Activated CD8-positive, alpha-beta T cell treated with anti-CD3 and anti-CD28 coated beads, Interleukin-2, amount 10 ng/mL, durations not matched to agents 7 days and 5 days (primary cell): ENCODE measurements around the gene TFEB. TPM values are rescaled to one million over a fixed set of nuclear protein-coding genes. Genes with fewer than 3 reads are reported as not detected.

Experiments used
- ATAC-seq: fragments of 150-1000 bp; cut with Tn5 transposase; one replicate; pipeline ENCODE4 v1.10.0; 2021; ENCODE audit warnings: moderate library complexity
- CTCF ChIA-PET: fragments of 350-600 bp; sonication (Branson Sonifier 250); formaldehyde crosslinking; loops from one replicate; lab custom pipeline; 2021; ENCODE audit warnings: antibody characterized with exemption; lab: Charles Lee
- POLR2A ChIA-PET: fragments of 350-600 bp; sonication (Branson Sonifier 250); formaldehyde crosslinking; loops from one replicate; lab custom pipeline; 2021; ENCODE audit warnings: antibody characterized with exemption; lab: Charles Lee
- DNase-seq: peaks from one replicate; pipeline ENCODE4 v3.0.0-alpha.2; 2020
- H3K27ac Mint-ChIP-seq: one replicate; pipeline ENCODE4 v1.8.0; 2021; ENCODE audit warnings: mild to moderate bottlenecking, mixed read lengths
- H3K27me3 Mint-ChIP-seq: one replicate; pipeline ENCODE4 v1.8.0; 2021; ENCODE audit warnings: low read depth, mixed read lengths
- H3K36me3 Mint-ChIP-seq: one replicate; pipeline ENCODE4 v1.8.0; 2021; ENCODE audit warnings: low read depth, mixed read lengths
- H3K4me1 Mint-ChIP-seq: one replicate; pipeline ENCODE4 v1.8.0; 2021; ENCODE audit warnings: low read depth, mixed read lengths
- H3K4me3 Mint-ChIP-seq: one replicate; pipeline ENCODE4 v1.8.0; 2021; ENCODE audit warnings: mild to moderate bottlenecking, mixed read lengths
- H3K9me3 Mint-ChIP-seq: one replicate; pipeline ENCODE4 v1.8.0; 2022; ENCODE audit warnings: mixed read lengths; ENCODE audit not compliant: insufficient read depth
- total RNA-seq, 2 experiments: library from RNA; stranded (reverse); gene quantifications; one replicate each; pipeline ENCODE4 v1.2.3, GENCODE V29; 2021

The TFEB gene
- total RNA-seq, 2 experiments from 2014 or later: 18.5 to 21.2 TPM

- Mint-ChIP-seq H3K9me3 (no peaks in the 10 kb centered on the region), H3K4me3 (no peak overlapping the region), H3K36me3 (no peaks in the 10 kb centered on the region), H3K27ac (no peak overlapping the region), H3K4me1 (peaks cover 1% of the 10 kb centered on the region), H3K27me3 (peaks cover 5% of the 10 kb centered on the region)
- no peak for ATAC-seq
- ChIA-PET CTCF (interaction anchor here (1.3 kb wide), 1 partner anchor 35 kb away, joined by 4 read pairs; no protein-coding TSS in a partner anchor), POLR2A (no interaction called here)
- DNase-seq: no peak
Observed at GRCh38 chr6:41648070-41648585, 87.3 kb downstream of the TFEB start.

DNA sequence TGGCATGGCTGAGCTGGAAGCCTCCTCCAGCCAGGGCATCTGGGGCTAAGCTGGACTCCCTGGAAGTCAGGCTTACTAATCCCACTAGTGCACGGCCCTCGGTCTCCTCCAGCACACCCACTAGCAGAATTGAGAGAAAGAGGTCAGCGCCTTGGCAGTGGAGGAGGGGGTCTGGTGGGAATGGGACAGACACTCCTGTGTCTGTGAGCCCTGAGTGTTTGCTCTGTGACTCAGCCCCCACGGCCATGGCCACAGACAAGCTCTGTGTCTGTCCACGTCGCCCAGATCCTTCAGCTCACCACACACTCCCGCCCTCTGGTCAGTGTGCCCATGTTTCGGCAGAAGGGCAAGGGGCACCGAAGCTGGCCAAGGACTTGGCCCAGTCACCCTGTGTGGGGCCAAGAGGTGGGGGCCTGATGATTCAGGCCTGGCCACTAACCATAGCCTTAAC, 88.3 kb downstream of the TFEB start:
- H3K4me3 Mint-ChIP-seq: no peak overlapping the region
- DNase-seq (no peak), ATAC-seq (no peak)
- ChIA-PET POLR2A (no interaction called here), CTCF (interaction anchor here (1.3 kb wide), 1 partner anchor 36 kb away, joined by 4 read pairs; no protein-coding TSS in a partner anchor)
- H3K36me3 Mint-ChIP-seq: no peaks in the 10 kb centered on the region
- H3K9me3 Mint-ChIP-seq: no peaks in the 10 kb centered on the region
- no peak overlapping the region for H3K27ac Mint-ChIP-seq
- peaks cover 2% of the 10 kb centered on the region for H3K4me1 Mint-ChIP-seq
- peaks cover 10% of the 10 kb centered on the region for H3K27me3 Mint-ChIP-seq

DNA sequence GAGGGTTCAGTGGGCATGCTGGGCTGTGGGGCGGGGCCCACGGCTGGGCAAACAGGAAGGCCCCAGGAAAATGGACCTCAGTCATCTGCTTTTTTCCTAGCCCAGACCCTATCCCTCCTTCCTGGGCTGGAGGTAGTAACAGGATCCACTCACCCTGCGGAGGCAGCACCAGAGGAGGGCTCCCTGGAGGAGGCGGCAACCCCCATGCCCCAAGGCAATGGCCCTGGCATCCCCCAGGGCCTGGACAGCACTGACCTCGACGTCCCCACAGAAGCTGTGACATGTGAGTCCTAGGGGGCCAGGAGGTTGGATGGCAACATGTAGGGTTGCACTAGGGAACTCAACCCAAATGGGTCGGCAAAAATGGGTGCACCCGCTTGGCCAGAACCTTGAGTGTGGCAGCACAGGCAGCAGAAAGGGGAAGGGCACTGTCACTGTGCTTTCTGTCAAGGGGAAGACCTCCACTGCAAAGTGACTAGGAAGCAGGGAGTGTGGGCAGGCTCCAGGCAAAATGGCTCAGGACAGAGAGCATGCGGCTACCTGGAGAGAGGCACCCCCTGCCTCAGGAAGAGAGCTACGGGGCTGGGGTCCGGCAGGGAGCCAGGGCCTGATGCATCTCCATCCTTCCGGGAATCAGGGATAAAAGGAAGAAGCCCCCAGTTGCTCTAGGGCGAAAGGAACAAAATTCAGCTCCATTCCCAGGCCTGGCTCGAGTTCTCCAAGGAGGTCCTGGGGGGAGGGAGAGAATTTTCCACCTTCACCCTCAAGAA, 89.2 kb downstream of the TFEB start:
- no peaks in the 10 kb centered on the region for H3K36me3 Mint-ChIP-seq
- ChIA-PET POLR2A (no interaction called here), CTCF (no interaction called here)
- H3K27me3 Mint-ChIP-seq: peaks cover 14% of the 10 kb centered on the region
- ATAC-seq: no peak
- no peak for DNase-seq
- H3K27ac Mint-ChIP-seq: no peak overlapping the region
- H3K4me1 Mint-ChIP-seq: peaks cover 2% of the 10 kb centered on the region
- no peaks in the 10 kb centered on the region for H3K9me3 Mint-ChIP-seq
- H3K4me3 Mint-ChIP-seq: no peak overlapping the region

GRCh38 chr6:41645007-41645618, 90.3 kb downstream of the TFEB start:
- DNase-seq (no peak), ATAC-seq (no peak)
- peaks cover 22% of the 10 kb centered on the region for H3K27me3 Mint-ChIP-seq
- H3K4me1 Mint-ChIP-seq: peaks cover 2% of the 10 kb centered on the region
- H3K4me3 Mint-ChIP-seq: no peak overlapping the region
- CTCF ChIA-PET: no interaction called here
- no peaks in the 10 kb centered on the region for H3K9me3 Mint-ChIP-seq
- H3K36me3 Mint-ChIP-seq: no peaks in the 10 kb centered on the region
- POLR2A ChIA-PET: no interaction called here
- no peak overlapping the region for H3K27ac Mint-ChIP-seq

GRCh38 chr6:41644297-41644879, 91.0 kb downstream of the TFEB start:
- Mint-ChIP-seq H3K36me3 (no peaks in the 10 kb centered on the region), H3K4me3 (no peak overlapping the region), H3K4me1 (peaks cover 4% of the 10 kb centered on the region), H3K27me3 (peaks cover 29% of the 10 kb centered on the region), H3K27ac (no peak overlapping the region), H3K9me3 (no peaks in the 10 kb centered on the region)
- DNase-seq (no peak), ATAC-seq (no peak)
- CTCF ChIA-PET: no interaction called here
- POLR2A ChIA-PET: no interaction called here

GRCh38 chr6:41643899-41644269, 91.5 kb downstream of the TFEB start:
- CTCF ChIA-PET: no interaction called here
- DNase-seq (no peak), ATAC-seq (no peak)
- H3K4me1 Mint-ChIP-seq: peaks cover 4% of the 10 kb centered on the region
- no peak overlapping the region for H3K27ac Mint-ChIP-seq
- H3K9me3 Mint-ChIP-seq: no peaks in the 10 kb centered on the region
- POLR2A ChIA-PET: no interaction called here
- H3K4me3 Mint-ChIP-seq: no peak overlapping the region
- H3K36me3 Mint-ChIP-seq: no peaks in the 10 kb centered on the region
- H3K27me3 Mint-ChIP-seq: peaks cover 34% of the 10 kb centered on the region

DNA sequence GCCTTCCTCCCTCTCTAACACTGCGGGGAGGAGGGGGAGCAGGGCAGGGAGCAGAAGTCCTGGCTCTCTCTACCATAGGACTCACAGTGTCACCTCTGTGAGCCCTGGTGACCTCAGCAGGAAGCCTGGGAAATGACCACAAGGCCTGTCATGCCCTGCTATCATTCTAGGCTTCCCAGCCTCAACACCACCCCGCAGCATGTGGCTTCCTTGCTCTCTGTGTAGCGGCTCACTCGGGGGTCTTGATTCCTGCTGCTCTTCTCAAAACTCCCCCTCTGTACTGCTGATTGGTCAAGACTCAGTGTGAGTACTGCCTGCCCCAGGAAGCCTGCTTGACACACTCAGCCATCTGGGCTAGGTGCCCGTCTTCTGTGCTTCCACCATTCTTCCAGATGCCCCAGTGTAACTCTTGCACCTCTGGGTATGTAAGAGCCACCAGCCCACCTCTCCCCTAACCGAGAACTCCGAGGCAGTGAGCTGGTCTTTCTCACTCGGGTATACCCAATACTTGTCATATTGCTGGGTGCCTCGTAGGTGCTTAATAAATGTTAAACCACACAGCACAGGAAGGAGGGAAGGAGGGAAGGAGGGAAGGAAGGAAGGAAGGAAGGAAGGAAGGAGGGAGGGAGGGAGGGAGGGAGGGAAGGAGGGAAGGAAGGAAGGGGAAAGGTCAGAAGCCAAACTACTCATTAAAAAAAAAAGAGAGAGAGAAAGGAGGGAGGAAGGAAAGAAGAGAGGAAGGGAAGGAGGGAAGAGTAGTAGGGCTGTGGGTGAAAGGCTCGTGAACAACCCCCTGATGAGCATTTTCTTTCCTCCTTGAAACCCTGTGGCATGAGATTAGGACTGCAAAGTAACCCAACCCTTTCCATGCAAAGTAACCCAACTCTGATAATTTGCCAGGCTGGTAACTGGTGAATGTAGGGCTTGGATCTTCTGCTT, 92.2 kb downstream of the TFEB start:
- no peak overlapping the region for H3K4me3 Mint-ChIP-seq
- peaks cover 36% of the 10 kb centered on the region for H3K27me3 Mint-ChIP-seq
- no peaks in the 10 kb centered on the region for H3K36me3 Mint-ChIP-seq
- CTCF ChIA-PET: no interaction called here
- H3K4me1 Mint-ChIP-seq: peaks cover 4% of the 10 kb centered on the region
- DNase-seq (no peak), ATAC-seq (no peak)
- POLR2A ChIA-PET: no interaction called here
- H3K9me3 Mint-ChIP-seq: no peaks in the 10 kb centered on the region
- H3K27ac Mint-ChIP-seq: no peak overlapping the region

- H3K27me3 Mint-ChIP-seq: peaks cover 42% of the 10 kb centered on the region
- ATAC-seq: no peak
Observed at GRCh38 chr6:41642090-41642959, 93.1 kb downstream of the TFEB start.

DNA sequence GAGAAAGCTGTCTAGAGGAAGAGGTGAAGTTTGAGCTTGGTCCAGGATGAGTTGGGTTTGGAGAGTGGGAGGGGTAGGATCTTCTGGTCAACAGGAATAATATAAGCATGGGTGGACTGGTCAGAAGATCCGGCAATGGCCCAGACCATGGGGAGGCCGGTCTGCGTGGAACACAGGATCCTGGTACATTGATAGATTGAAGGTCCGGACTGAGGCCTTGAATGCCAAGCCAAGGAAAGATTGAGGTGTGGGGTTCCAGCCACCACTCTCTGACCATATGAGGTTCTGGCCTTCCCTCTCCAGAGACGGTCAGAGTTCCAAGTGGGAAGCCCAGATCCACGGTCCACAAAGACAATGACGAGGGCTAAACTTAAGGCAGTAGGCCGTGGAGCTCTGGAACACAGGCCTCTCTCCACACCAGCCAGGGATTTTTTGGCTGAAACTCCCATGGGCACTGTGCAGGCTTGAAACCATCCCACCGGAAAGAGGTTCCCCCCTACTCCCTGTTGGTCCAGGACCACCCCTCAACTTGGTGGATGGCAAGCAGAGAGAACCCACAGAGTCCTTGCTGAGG, 94.0 kb downstream of the TFEB start:
- no peaks in the 10 kb centered on the region for H3K36me3 Mint-ChIP-seq

More at GRCh38 chr6:41642090-41642959, 93.1 kb downstream of the TFEB start:
- ChIA-PET CTCF (no interaction called here), POLR2A (no interaction called here)
- no peak overlapping the region for H3K27ac Mint-ChIP-seq
- no peak overlapping the region for H3K4me3 Mint-ChIP-seq
- peaks cover 8% of the 10 kb centered on the region for H3K4me1 Mint-ChIP-seq
- no peaks in the 10 kb centered on the region for H3K36me3 Mint-ChIP-seq
- H3K9me3 Mint-ChIP-seq: no peaks in the 10 kb centered on the region
- DNase-seq: no peak

DNA sequence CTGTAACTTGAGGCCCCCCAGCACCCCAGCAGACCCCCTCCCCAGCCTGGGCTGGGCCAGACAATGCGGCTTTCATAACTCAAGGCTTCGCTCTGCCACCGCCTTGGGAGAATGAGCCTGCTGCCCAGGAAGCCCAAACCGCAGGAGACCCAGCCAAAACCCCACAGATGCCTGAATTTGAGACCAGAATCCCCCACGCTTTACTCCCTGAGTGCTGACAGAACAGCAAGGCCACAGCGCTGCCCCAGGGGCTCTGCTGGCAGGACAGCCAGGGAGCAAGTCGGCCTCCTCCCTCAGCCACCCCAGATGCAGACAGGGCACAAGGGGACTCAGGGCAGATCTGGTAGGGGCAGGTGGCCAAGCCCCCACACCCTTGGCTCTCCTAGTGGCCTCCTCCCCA, 95.0 kb downstream of the TFEB start:
- no peaks in the 10 kb centered on the region for H3K36me3 Mint-ChIP-seq
- no peak overlapping the region for H3K4me3 Mint-ChIP-seq
- CTCF ChIA-PET: no interaction called here
- DNase-seq (no peak), ATAC-seq (no peak)
- no peaks in the 10 kb centered on the region for H3K9me3 Mint-ChIP-seq
- no peak overlapping the region for H3K27ac Mint-ChIP-seq
- POLR2A ChIA-PET: no interaction called here
- H3K27me3 Mint-ChIP-seq: peaks cover 52% of the 10 kb centered on the region
- H3K4me1 Mint-ChIP-seq: peaks cover 8% of the 10 kb centered on the region

More for the DNA sequence above, 94.0 kb downstream of the TFEB start:
- Mint-ChIP-seq H3K4me1 (peaks cover 8% of the 10 kb centered on the region), H3K9me3 (no peaks in the 10 kb centered on the region), H3K4me3 (no peak overlapping the region), H3K27ac (no peak overlapping the region), H3K27me3 (peaks cover 46% of the 10 kb centered on the region)
- POLR2A ChIA-PET: no interaction called here
- DNase-seq: no peak
- ATAC-seq: no peak
- CTCF ChIA-PET: no interaction called here
